GM12864 (cell line): ENCODE data around the gene PPARD.

Experiments
- DNase-seq: peaks from one replicate; pipeline ENCODE4 v3.0.0-alpha.2; 2011; ENCODE audit warnings: low read depth
- H3K4me3 ChIP-seq: 2 replicates; pipeline ENCODE4 v1.5.1; 2011; ENCODE audit warnings: mild to moderate bottlenecking, low read depth, low read length, control low read depth
- TF ChIP-seq, protein P1 (sequence below): IDR thresholded peaks from 2 replicates; pipeline ENCODE4 v1.5.1; 2011; ENCODE audit warnings: low read depth, mild to moderate bottlenecking, moderate library complexity, low read length, control low read depth, inconsistent platforms; ENCODE audit errors: missing control alignments

The PPARD gene

GRCh38 chr6:35439308-35439707 is 97.0 kb downstream of the PPARD start:
- TF ChIP-seq, protein P1, sequence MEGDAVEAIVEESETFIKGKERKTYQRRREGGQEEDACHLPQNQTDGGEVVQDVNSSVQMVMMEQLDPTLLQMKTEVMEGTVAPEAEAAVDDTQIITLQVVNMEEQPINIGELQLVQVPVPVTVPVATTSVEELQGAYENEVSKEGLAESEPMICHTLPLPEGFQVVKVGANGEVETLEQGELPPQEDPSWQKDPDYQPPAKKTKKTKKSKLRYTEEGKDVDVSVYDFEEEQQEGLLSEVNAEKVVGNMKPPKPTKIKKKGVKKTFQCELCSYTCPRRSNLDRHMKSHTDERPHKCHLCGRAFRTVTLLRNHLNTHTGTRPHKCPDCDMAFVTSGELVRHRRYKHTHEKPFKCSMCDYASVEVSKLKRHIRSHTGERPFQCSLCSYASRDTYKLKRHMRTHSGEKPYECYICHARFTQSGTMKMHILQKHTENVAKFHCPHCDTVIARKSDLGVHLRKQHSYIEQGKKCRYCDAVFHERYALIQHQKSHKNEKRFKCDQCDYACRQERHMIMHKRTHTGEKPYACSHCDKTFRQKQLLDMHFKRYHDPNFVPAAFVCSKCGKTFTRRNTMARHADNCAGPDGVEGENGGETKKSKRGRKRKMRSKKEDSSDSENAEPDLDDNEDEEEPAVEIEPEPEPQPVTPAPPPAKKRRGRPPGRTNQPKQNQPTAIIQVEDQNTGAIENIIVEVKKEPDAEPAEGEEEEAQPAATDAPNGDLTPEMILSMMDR: no peak
- no peak for DNase-seq
- H3K4me3 ChIP-seq: no peak overlapping the region

DNA sequence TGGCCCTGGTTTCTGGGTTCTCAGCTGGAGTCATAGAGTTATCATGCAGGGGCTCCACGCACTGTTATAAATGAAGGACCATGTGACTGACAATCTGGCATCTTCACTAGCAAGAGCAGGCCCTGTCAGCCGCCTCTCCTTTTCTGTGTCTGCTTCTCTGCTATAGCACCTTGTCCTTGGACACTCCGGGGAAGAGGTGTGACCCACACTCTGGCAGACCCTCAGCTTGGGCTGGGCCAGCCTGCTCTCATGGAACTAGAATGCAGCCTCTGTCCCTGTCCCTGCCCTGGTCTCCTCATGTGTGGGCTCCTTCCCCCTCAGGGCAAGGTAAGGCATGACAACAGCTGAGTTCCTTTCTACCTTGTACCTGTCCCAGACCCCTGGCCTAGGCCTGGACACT is 98.8 kb downstream of the PPARD start:
- no peak for DNase-seq
- no peak overlapping the region for H3K4me3 ChIP-seq
- TF ChIP-seq, protein P1: no peak

GRCh38 chr6:35441642-35442041 is 99.3 kb downstream of the PPARD start:
- DNase-seq: no peak
- TF ChIP-seq, protein P1: no peak
- H3K4me3 ChIP-seq: no peak overlapping the region

GRCh38 chr6:35442693-35443092 is 100.3 kb downstream of the PPARD start:
- TF ChIP-seq, protein P1: no peak

GRCh38 chr6:35443341-35444030 is 101.1 kb downstream of the PPARD start:
- TF ChIP-seq, protein P1: no peak
- DNase-seq: no peak
- no peak overlapping the region for H3K4me3 ChIP-seq

More at GRCh38 chr6:35442693-35443092, 100.3 kb downstream of the PPARD start:
- DNase-seq: no peak
- H3K4me3 ChIP-seq: no peak overlapping the region

DNA sequence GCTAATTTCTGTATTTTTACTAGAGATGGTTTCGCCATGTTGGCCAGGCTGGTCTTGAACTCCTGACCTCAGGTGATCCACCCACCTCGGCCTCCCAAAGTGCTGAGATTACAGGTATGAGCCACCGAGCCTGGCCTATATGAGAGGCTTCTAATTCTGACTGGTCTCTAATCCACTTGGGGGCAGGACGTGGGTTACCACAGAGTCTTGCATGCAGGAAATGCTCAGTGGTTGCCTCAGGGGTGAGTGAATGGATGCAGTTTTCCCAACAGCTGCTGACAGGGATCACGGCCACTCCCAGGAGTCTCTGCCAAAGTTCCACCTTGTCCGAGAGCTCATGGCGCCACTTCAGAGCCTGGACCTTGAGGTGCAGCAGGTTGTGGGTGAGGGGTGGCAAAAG is 103.3 kb downstream of the PPARD start:
- H3K4me3 ChIP-seq: no peak overlapping the region
- DNase-seq: no peak
- TF ChIP-seq, protein P1: no peak

GRCh38 chr6:35448191-35448590 is 105.8 kb downstream of the PPARD start:
- TF ChIP-seq, protein P1: no peak
- no peak overlapping the region for H3K4me3 ChIP-seq
- no peak for DNase-seq
